Hematopoietic multipotent progenitor cell treated with erythropoietin and hydrocortisone succinate and interleukin-3 and kit ligand, for 17 days (in vitro differentiated cells): ENCODE results near the gene TLL2.
"Not testable (repeated sequence)": the region's sequence is repeated elsewhere in the genome, so short reads cannot be mapped to it uniquely, and the experiment has no call there.

Source experiments
- DNase-seq: peaks from one replicate; pipeline ENCODE4 v3.0.0-alpha.2; 2015; ENCODE audit warnings: low spot score

TLL2 gene

GRCh38 chr10:96513698-96514561 lies at the start of gene TLL2:
TLL2 (minus strand) TSS chr10:96513926; CDS start chr10:96513685, 241 bp downstream.
- DNase-seq = peak; percentile 37

DNA sequence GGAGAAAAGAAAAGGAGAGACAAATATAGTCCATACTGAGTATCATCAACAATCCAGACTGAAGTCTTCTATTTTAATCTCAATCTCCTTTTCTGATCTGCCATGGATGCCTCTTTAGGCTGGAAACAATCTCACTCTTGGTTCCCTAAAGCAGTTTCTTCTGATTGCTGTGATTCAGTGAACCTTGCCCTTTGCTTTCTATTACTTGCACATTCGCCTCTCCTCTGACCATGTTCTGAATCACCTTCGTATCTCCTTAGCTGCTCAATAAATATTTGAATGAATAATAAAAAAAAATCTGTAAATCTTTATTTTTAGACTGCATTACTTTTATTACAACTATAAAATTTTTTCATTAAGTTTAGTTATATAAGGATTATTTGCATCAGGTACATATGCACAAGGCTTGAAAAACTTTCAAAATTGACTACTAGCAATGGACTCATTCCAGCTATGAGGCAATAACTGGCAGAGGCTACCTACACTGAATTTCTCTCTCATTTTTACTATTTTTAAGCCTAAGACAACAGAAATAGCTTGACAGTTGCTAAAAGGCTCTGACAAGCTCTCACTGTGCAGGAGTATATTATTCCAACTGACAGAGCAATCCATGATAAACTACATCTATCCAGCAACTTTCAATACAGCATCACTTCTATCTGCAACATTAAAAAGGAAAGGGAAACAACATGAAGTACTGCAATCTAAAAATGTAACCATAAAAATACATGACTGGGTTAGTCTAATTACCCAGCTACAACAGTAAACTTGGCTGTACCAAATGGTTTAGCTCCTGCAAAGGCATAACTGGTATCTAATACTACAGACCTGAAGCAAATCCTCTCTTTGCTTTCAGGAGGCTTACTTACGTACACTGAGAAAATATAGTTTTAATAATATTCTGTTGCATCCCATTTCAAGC lies 47.5 kb upstream of the TLL2 start:
- DNase-seq = no peak

DNA sequence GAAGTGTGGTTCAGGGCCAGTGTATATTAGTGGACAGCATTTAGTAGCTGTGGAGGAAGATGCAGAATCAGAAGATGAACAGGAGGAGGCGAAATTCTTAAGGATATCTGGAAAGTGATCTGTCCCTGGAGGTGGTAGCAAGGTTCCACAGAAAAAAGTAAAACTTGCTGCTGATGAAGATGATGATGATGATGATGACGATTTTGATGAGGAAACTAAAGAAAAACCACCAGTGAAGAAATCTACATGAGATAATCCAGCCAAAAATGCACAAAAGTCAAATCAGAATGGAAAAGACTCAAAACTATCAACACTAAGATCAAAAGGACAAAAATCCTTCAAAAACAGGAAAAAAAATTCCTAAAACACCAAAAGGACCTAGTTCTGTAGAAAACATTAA lies 46.8 kb upstream of the TLL2 start:
- no peak for DNase-seq

GRCh38 chr10:96556003-96556402 lies 42.3 kb upstream of the TLL2 start:
- DNase-seq = peak; percentile 49

GRCh38 chr10:96555330-96555729 lies 41.6 kb upstream of the TLL2 start:
- no peak for DNase-seq

- no peak for DNase-seq
Observed at GRCh38 chr10:96548589-96548988, 34.9 kb upstream of the TLL2 start.

- not testable (repeated sequence) for DNase-seq
Observed at GRCh38 chr10:96545558-96545957, 31.8 kb upstream of the TLL2 start.

DNA sequence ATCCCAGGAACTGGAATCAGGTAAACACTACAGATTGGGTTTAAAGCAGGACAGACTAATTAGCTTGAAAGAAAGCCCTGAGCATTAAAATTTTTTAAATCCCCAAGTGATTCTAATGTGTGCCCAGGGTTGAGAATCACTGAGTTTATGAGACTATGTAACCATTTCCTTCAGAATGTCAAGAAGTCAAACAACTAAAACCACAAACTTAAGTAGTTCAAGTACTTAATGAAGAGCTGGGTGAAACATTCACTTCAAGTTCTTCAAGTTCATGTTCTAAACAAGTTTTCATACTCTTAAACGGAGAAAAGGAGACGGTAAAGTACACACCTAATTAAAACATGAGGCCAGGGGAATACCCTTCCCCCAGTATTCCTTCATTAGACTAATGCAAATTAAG lies 28.2 kb upstream of the TLL2 start:
- DNase-seq = no peak

- no peak for DNase-seq
Observed at GRCh38 chr10:96540240-96540639, 26.5 kb upstream of the TLL2 start.

- no peak for DNase-seq
Observed at GRCh38 chr10:96538683-96539082, 25.0 kb upstream of the TLL2 start.

GRCh38 chr10:96536129-96536528 lies 22.4 kb upstream of the TLL2 start:
- no peak for DNase-seq

DNA sequence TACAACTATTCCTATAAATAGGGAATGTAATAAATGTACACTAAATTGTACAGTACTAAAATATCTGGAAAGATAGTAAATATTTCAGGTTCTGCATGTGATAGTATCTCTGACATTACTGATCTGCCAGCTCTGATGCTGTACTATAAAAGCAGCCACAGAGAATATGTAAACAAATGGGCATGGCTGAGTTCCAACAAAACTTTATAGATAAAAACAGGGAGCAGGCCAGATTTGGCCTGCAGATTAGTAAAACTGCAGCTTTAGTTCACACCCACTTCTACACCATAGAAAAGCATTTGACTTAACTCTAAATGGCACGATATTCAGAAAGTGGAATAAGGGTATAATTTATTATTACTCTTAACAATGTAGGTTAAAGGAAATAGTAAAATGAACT lies 18.8 kb upstream of the TLL2 start:
- DNase-seq = peak; percentile 74

- no peak for DNase-seq
Observed at GRCh38 chr10:96529634-96530279, 16.0 kb upstream of the TLL2 start.

DNA sequence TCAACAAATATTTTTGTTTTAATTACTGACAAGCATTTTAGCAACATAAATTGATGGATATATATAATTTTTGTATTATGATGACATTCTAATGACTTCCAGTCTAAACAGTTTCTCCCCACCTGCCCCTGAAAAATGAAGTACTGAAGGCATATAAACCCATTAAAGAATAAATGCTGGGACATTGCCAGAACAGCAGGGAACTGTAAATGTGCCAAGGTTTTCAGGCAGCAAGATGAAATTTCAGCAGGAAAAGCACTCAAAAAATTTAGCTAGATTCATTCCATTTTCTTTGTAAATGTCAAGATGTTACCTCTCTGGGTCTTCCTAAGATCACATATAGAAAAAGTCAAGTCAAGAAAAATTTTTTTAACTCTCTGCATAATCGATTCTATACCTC lies 11.0 kb upstream of the TLL2 start:
- DNase-seq = no peak

DNA sequence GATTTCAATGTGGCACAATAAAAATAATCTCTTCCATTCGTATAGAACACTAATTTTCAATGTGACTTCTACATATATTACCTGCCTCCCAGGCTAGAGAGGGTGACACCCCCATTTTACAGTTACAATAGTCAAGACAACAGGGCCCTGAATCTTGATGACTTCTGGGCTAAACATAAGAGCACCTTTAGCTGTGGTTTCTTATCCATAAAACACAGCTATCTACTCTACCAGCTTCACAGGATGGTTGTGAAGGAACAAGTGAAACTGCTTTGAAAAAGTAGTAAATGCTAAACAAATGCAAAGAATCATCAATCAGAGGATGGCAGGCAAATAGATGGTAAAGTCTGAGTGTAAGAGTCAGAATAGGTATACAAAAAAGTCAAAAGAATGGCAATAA lies 3.6 kb upstream of the TLL2 start:
- no peak for DNase-seq

- DNase-seq = no peak
Observed at GRCh38 chr10:96516337-96516736, 2.6 kb upstream of the TLL2 start.

GRCh38 chr10:96513305-96513697 lies 425 bp downstream of the TLL2 start:
- DNase-seq = no peak

DNA sequence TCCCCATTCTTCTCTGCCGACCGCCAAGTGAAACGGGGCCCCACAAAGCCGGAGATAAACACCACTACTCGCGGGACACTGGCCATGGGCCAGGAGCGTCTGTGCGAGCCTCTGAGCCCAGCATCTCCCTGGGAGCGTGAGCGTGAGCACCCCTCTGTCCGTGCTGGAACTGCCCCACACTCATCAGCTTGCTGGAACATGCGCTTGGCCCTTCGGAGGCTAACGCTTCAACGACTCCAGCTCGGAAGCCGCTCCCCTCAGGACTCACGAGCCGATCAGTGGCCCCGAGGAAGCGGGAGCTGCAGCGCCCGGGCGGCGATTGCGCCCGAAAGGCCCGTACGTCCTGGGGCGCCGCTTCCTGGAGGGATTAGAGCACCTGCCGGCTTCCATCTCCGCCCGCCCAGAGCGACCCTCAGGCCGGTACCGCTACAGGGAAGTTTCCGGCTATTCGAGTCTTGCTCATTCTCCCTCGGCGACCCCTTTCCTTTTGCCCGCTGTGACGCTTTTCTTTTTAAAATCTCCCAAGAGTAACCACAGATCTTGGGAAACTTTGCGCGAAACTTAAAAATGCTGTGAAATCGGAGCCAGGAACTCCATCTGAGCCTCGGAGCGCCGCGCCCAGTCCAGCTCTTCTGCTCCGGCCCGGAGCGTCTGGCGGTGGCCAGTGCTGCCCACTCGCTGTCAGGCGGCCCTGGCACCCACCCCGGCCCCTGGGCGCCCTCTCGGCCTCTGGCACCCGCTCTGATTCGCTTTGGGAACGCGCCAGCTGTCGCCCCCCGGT lies 1.0 kb downstream of the TLL2 start:
- DNase-seq = no peak

GRCh38 chr10:96511044-96511945 lies 2.4 kb downstream of the TLL2 start:
- peak; percentile 47 for DNase-seq

GRCh38 chr10:96509017-96509641 lies 4.6 kb downstream of the TLL2 start:
- no peak for DNase-seq
